HL-60 (cell line): Measurements from ENCODE around the gene SMAD6.

Experiments used
- DNase-seq, 2 experiments: peaks; one replicate each; pipeline ENCODE4 v3.0.0-alpha.2; 2010 to 2020; ENCODE audit warnings: low read depth in 1 of 2, low spot score in 1 of 2
- H3K27ac ChIP-seq: fragments of 250-450 bp; sonication (Bioruptor Pico); replicated peaks from 2 replicates; pipeline ENCODE4 v1.5.1; 2020; ENCODE audit warnings: mild to moderate bottlenecking, moderate library complexity
- H3K27me3 ChIP-seq: fragments of 250-450 bp; sonication (Bioruptor Pico); 2 replicates; pipeline ENCODE4 v1.5.1; 2021; ENCODE audit warnings: mild to moderate bottlenecking, moderate library complexity; ENCODE audit not compliant: insufficient read depth, poor library complexity, severe bottlenecking
- H3K4me3 ChIP-seq: replicated peaks from 2 replicates; pipeline ENCODE4 v1.5.1; 2011; ENCODE audit warnings: mild to moderate bottlenecking, control low read depth, low read length; ENCODE audit not compliant: insufficient read depth
- GABPA ChIP-seq: IDR thresholded peaks from 2 replicates; pipeline ENCODE4 v1.6.1; 2012; ENCODE audit warnings: low read depth
- POLR2AphosphoS5 ChIP-seq: IDR thresholded peaks from 2 replicates; pipeline ENCODE4 v1.6.1; 2012; ENCODE audit warnings: low read depth
- REST ChIP-seq: IDR thresholded peaks from 2 replicates; pipeline ENCODE4 v1.6.1; 2012; ENCODE audit warnings: low read depth; ENCODE audit not compliant: insufficient replicate concordance
- SPI1 ChIP-seq: IDR thresholded peaks from 2 replicates; pipeline ENCODE4 v1.6.1; 2012; ENCODE audit warnings: low read depth, mild to moderate bottlenecking, borderline replicate concordance
- TF ChIP-seq, protein P1 (sequence below): IDR thresholded peaks from one replicate; pipeline ENCODE4 v1.5.1; 2011; ENCODE audit warnings: low read length, control low read depth, inconsistent platforms; ENCODE audit not compliant: insufficient read depth

The SMAD6 gene

DNA sequence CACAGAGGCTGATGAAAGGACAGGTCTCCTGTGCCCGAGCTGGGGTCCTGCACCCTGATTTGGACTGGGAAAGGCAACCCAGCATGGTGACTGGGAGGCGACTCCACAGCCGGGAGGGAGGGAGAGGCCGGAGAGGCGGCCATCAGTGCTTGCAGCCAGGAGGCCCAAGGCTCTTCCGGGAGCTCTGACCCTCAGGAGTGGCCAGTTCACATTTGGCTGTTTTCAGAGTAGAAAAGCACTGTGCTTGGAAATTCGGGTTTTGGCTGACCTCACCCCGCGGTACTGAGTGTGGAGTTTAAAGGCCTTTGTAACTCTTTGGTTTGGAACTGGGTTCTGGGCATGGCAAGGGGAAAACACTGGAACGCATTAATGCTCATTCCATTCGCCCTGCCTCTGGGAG is 31.9 kb downstream of the SMAD6 start:
- Histone ChIP-seq H3K4me3 (no peak overlapping the region), H3K27ac (no peak overlapping the region), H3K27me3 (no peaks in the 10 kb centered on the region)
- no peak for DNase-seq
- TF ChIP-seq, protein P1, sequence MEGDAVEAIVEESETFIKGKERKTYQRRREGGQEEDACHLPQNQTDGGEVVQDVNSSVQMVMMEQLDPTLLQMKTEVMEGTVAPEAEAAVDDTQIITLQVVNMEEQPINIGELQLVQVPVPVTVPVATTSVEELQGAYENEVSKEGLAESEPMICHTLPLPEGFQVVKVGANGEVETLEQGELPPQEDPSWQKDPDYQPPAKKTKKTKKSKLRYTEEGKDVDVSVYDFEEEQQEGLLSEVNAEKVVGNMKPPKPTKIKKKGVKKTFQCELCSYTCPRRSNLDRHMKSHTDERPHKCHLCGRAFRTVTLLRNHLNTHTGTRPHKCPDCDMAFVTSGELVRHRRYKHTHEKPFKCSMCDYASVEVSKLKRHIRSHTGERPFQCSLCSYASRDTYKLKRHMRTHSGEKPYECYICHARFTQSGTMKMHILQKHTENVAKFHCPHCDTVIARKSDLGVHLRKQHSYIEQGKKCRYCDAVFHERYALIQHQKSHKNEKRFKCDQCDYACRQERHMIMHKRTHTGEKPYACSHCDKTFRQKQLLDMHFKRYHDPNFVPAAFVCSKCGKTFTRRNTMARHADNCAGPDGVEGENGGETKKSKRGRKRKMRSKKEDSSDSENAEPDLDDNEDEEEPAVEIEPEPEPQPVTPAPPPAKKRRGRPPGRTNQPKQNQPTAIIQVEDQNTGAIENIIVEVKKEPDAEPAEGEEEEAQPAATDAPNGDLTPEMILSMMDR = no peak
- no peak for TF ChIP-seq GABPA
- no peak for TF ChIP-seq POLR2AphosphoS5
- no peak for TF ChIP-seq SPI1
- no peak for TF ChIP-seq REST

DNA sequence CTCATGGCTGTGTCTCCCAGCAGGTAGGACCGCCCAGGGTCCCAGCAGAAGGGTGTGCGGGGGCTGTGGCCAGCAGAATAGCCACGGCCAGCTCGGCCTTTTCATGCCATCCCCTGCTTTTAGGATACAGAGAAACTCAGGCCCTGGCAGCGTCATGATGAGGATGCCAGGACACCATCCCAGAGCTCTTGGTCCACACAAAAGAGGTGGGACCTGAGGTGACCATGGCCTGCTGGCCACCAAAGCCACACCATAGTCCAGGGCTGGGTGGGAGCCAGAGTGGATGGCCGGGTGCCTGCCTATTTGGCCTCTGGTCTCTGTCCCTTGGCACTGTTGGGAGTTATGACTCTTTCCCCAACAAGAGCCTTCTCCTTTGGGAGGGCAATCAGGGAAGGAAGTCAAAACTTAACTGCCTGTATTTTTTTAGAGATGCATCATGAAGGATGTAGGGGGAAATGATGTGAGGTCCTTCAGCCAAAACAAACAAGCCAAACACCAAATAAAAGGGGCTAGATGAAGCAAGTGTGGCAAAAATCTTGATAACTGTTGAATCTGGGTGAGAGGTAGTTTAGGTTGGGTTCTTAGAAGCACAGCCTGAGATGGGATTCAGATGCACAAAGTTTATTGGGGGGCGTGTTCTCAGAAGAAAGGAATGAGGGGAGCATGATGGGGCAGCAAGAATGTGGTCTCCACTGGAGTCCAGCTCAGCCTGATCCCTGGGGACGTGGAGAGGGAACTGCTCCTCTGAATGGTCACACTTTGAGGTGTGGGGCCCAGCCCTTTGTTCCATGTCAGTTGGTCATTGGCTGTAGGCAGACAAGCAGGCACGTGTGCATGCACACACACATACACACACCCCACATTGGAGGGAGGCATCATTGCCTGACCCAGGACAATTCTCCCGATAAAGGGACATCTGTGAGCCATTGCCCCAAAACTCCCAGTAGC is 33.2 kb downstream of the SMAD6 start:
- no peak for TF ChIP-seq SPI1
- no peak for TF ChIP-seq REST
- TF ChIP-seq, protein P1 = no peak
- TF ChIP-seq POLR2AphosphoS5 = no peak
- no peak for TF ChIP-seq GABPA
- Histone ChIP-seq H3K4me3 (no peak overlapping the region), H3K27ac (no peak overlapping the region), H3K27me3 (no peaks in the 10 kb centered on the region)
- DNase-seq = no peak

- Histone ChIP-seq H3K4me3 (no peak overlapping the region), H3K27ac (no peak overlapping the region), H3K27me3 (no peaks in the 10 kb centered on the region)
- TF ChIP-seq, protein P1 = no peak
- TF ChIP-seq GABPA (no peak), SPI1 (no peak), REST (no peak), POLR2AphosphoS5 (no peak)
- DNase-seq = no peak
These were observed 33.9 kb downstream of the SMAD6 start for GRCh38 chr15:66735909-66736305.
